ENCODE data around the gene SELPLG. TPM values are rescaled to one million over a fixed set of nuclear protein-coding genes. Genes with fewer than 3 reads are reported as not detected.
A peak's percentile ranks its signal among the peaks of the same experiment; 100 is the strongest.

Gene SELPLG
- total RNA-seq, 1 donor from 2014 or later = 1.6 TPM

DNA sequence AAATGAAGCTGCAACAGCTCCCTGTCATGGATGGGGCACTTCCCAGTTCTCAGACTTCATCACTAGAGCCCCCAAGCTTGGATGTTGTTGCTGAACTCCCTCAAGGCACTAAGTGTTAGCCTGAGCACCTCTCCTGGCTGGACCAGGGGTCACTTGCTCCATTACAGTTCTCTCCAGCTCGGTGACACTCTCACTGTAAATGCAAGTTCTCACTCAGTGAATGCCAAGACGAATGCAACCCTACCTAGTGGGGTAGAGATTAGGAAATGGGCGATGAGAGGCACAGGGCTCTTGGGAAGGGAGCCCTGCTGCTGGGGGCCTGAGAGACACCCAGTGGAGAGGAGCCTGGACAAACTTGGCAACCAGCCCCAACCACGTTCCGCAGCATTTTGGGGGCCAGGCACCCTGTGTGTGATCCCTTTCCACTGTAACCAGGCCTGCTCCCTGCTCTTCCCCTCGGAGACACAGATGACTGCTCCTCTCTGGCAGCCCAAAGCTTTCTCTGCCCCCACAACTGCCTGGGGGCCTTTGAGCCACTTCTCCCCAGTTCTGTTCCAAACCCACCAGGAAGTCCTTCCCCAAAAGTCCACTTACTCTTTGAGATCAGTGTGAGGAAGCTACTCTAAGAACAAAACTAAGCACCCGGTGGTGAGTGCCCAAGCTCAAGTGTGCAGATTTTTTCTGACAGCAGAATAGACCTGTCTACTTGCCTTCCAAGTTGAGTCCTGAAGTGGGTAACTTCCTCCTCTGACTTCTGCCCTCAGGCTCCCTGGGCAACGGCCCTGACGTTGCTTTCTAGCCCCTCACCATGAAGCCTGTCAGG is 8.0 kb upstream of the SELPLG start:
- TF ChIP-seq, protein P1, sequence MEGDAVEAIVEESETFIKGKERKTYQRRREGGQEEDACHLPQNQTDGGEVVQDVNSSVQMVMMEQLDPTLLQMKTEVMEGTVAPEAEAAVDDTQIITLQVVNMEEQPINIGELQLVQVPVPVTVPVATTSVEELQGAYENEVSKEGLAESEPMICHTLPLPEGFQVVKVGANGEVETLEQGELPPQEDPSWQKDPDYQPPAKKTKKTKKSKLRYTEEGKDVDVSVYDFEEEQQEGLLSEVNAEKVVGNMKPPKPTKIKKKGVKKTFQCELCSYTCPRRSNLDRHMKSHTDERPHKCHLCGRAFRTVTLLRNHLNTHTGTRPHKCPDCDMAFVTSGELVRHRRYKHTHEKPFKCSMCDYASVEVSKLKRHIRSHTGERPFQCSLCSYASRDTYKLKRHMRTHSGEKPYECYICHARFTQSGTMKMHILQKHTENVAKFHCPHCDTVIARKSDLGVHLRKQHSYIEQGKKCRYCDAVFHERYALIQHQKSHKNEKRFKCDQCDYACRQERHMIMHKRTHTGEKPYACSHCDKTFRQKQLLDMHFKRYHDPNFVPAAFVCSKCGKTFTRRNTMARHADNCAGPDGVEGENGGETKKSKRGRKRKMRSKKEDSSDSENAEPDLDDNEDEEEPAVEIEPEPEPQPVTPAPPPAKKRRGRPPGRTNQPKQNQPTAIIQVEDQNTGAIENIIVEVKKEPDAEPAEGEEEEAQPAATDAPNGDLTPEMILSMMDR (IDR thresholded peaks at IDR 0.05; ENCODE audit: unreplicated experiment) = no peak
- H3K36me3 Mint-ChIP-seq (ENCODE audit: low read depth, unreplicated experiment) = peaks cover 38% of the 10 kb centered on the region
- H3K9me3 Mint-ChIP-seq (ENCODE audit: unreplicated experiment) = no peaks in the 10 kb centered on the region
- H3K27ac Mint-ChIP-seq (ENCODE audit: unreplicated experiment) = peak overlapping the region; percentile 64
- H3K4me1 Mint-ChIP-seq (ENCODE audit: unreplicated experiment) = peaks cover 52% of the 10 kb centered on the region
- DNase-seq (ENCODE audit: low spot score) = no peak
- H3K4me3 Mint-ChIP-seq (ENCODE audit: unreplicated experiment) = peak overlapping the region; percentile 58
- peaks cover 13% of the 10 kb centered on the region for H3K27me3 Mint-ChIP-seq (ENCODE audit: unreplicated experiment)

DNA sequence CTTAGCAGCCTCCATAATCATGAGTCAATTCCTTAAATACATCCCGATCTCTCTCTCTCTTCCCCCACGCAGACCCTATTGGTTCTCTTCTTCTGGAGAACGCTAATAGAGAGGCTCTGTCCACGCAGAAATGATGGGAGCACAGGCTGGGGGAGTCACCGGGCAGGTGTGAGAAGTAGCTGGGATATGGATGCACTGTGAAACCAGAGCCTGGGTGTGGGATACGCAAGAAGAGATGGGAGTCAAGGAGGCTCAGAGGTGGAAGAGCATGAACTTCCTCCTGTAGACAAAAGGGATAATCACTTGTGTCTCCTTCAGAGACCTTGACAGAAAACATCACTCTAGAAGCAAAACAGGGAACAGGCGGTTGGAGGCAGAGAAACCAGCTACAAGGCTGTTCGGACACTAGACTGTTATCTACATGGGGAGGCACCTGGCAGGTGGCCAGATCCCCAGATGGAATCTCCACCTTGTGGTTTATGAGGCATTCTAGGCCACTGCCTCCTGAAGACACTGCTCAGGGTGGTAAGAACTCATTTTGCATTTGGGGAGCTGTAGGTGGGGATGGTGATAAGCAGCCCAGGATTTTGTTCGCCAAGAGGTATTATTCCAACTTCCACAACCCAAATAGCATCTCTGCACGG is 7.2 kb upstream of the SELPLG start:
- TF ChIP-seq, protein P1 (IDR thresholded peaks at IDR 0.05; ENCODE audit: unreplicated experiment) = no peak

DNA sequence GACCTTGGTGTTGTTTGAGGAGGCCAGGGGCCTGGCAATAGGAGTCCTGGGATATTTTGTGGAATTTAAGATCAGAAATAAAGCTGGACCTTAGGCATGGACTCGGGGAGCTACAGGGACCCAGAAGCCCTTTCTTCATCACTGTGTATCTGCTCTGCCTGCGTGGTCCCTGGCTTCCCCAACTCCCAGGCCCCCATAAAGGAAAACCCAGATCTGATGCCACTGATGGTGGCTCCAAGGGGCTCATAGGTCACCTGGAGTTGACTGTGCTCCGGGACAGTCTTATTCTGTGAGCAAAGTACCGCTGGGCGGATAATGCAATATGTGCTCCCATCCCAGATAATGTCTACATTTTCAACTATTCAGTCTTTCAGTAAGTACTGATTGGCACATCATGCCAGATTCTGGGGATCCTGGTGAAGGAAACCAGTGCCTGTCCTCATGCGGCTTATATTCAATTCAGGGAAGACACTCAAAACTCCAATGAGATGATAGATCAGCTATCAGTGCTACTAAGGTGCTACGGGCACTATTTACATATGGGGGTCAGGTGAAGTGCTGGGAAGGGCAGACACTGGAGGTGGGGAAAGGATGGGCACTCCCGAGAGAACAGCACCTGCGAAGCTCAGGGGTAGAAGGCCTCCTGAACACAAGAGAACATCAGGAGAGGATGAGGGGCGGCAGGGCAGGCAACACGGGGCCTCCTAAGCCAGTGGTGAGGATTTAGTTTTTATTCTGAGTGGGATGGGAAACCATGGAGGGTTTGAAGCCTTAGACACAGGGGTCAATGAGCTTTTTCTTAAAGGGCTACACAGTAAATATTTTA is 5.5 kb upstream of the SELPLG start:
- Mint-ChIP-seq H3K4me3 (ENCODE audit: unreplicated experiment) (peak overlapping the region; percentile 35), H3K4me1 (ENCODE audit: unreplicated experiment) (peaks cover 31% of the 10 kb centered on the region), H3K27ac (ENCODE audit: unreplicated experiment) (peak overlapping the region; percentile 83), H3K36me3 (ENCODE audit: low read depth, unreplicated experiment) (peaks cover 19% of the 10 kb centered on the region), H3K27me3 (ENCODE audit: unreplicated experiment) (peaks cover 11% of the 10 kb centered on the region), H3K9me3 (ENCODE audit: unreplicated experiment) (no peaks in the 10 kb centered on the region)
- TF ChIP-seq, protein P1 (IDR thresholded peaks at IDR 0.05; ENCODE audit: unreplicated experiment) = no peak
- no peak for DNase-seq (ENCODE audit: low spot score)

More for the DNA sequence above, 7.2 kb upstream of the SELPLG start:
- no peak overlapping the region for H3K4me3 Mint-ChIP-seq (ENCODE audit: unreplicated experiment)
- H3K9me3 Mint-ChIP-seq (ENCODE audit: unreplicated experiment) = no peaks in the 10 kb centered on the region
- H3K4me1 Mint-ChIP-seq (ENCODE audit: unreplicated experiment) = peaks cover 45% of the 10 kb centered on the region
- H3K27me3 Mint-ChIP-seq (ENCODE audit: unreplicated experiment) = peaks cover 14% of the 10 kb centered on the region
- no peak for DNase-seq (ENCODE audit: low spot score)
- H3K27ac Mint-ChIP-seq (ENCODE audit: unreplicated experiment) = peak overlapping the region; percentile 36
- peaks cover 33% of the 10 kb centered on the region for H3K36me3 Mint-ChIP-seq (ENCODE audit: low read depth, unreplicated experiment)

DNA sequence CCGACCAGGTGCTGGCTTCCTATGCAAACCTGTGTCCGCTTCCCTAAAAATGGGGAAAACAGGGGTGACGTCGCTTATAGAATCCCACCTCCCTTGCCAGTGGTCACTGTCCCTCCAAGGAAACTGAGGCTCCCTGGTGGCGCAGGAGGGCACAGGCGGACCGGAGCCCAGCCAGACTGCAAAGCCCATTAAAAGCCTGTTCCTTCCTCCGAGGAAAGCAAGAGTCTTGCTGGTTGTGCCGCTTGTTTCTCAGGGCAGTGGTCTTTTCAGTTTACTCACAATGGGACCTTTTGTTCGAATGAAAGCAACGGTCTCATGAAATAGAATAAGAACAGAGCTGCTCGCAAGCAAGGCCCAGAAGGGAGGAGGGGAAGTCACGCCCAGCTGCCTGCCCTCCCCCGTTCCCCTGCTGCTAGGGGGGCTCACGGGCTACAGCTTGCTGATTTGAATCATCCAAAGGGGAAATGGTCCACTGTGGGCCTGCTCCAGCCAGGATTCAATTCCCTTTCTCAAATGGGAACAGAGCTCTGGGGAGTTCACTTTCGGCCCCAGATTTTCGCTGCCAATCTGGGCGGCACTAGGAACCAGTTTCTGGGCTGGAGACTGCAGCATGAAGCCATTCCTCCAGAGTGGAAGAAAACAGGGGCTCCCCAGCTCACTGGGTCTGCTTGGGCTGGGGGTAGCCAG is 4.6 kb upstream of the SELPLG start:
- Mint-ChIP-seq H3K4me1 (ENCODE audit: unreplicated experiment) (peaks cover 36% of the 10 kb centered on the region), H3K27me3 (ENCODE audit: unreplicated experiment) (peaks cover 11% of the 10 kb centered on the region), H3K4me3 (ENCODE audit: unreplicated experiment) (no peak overlapping the region), H3K36me3 (ENCODE audit: low read depth, unreplicated experiment) (peaks cover 19% of the 10 kb centered on the region), H3K27ac (ENCODE audit: unreplicated experiment) (no peak overlapping the region), H3K9me3 (ENCODE audit: unreplicated experiment) (no peaks in the 10 kb centered on the region)
- DNase-seq (ENCODE audit: low spot score) = no peak
- TF ChIP-seq, protein P1 (IDR thresholded peaks at IDR 0.05; ENCODE audit: unreplicated experiment) = no peak

Measured in endothelial cell (in vitro differentiated cells).